Mucosa of descending colon (tissue), 3 donors: ENCODE results near the gene AASDH. TPM values are rescaled to one million over a fixed set of nuclear protein-coding genes. Genes with fewer than 3 reads are reported as not detected.

Experiments
- ATAC-seq: fragments of 200-7000 bp; cut with Tn5 transposase; one replicate; pipeline ENCODE4 v1.9.1; 2020; ENCODE audit warnings: mild to moderate bottlenecking, moderate library complexity
- DNase-seq, 3 donors: peaks; one replicate each; pipeline ENCODE4 v3.0.0-alpha.2; 2020
- H3K36me3 ChIP-seq: fragments of 200-600 bp; one replicate; pipeline ENCODE4 v1.8.0; 2021; ENCODE audit warnings: low read depth, mild to moderate bottlenecking
- H3K4me1 ChIP-seq: fragments of 200-600 bp; one replicate; pipeline ENCODE4 v1.8.0; 2021; ENCODE audit warnings: low read depth, mild to moderate bottlenecking
- H3K4me3 ChIP-seq: fragments of 200-600 bp; one replicate; pipeline ENCODE4 v1.8.0; 2021; ENCODE audit warnings: mild to moderate bottlenecking
- H3K9me3 ChIP-seq: fragments of 200-600 bp; one replicate; pipeline ENCODE4 v1.8.0; 2021; ENCODE audit warnings: mild to moderate bottlenecking
- intact Hi-C, 2 donors: fragments of 100-400 bp; cut with DNase I in 1 of 2; cut with micrococcal nuclease in 1 of 2; formaldehyde crosslinking; loops; one replicate each; pipeline versions ENCODE4 v1.11.0 to v1.11.1; 2022; cut with DNase I, micrococcal nuclease
- total RNA-seq, 3 donors: library from RNA; stranded (reverse); fragmentation: NEBNext Ultra II Directional in 2 of 3; extraction: Animal tissue kit (Norgen Biotek cat#: 25700) in 2 of 3; gene quantifications; one replicate each; pipeline versions ENCODE4 v1.2.1 to v1.2.4, GENCODE V29; 2021 to 2023
- TF ChIP-seq, protein P1 (sequence below): fragments of 200-600 bp; IDR thresholded peaks from one replicate; pipeline ENCODE4 v1.8.0; 2022; ENCODE audit warnings: antibody characterized with exemption, mild to moderate bottlenecking
- donor health status: DM: no; HTN: no; CAD: no; lungs with moderate emphysema.
- donor health status: DM: no; HTN: no; CAD: no.
- donor health status: DM: no; HTN: yes; CAD: no.

Gene AASDH
- total RNA-seq, 3 donors from 2014 or later = 8.9 to 9.6 (median 9.2) TPM

DNA sequence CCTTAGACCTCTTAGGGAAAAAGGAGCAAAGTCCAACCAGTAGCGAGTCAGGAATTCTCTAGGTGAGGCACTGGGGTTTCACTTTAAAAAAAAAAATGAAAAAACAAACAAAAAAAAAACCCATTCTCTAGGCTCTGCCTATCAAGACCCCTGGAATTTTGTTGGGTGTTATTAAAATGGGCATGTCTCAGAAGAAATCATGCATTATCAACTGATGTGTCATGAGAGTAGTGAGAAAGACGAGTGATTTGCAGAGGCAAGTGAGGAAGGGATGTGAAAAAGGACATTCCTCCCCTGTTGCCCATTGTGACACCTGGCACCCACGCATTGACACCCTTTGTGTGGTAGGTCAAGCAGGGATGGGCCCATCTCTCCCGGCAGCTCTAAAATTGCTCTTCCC is 78.9 kb downstream of the AASDH start:
- DNase-seq (no peak), ATAC-seq (no peak)
- Histone ChIP-seq H3K9me3 (no peaks in the 10 kb centered on the region), H3K4me3 (no peak overlapping the region), H3K36me3 (no peaks in the 10 kb centered on the region), H3K4me1 (peaks cover 2% of the 10 kb centered on the region)
- intact Hi-C loops = no loop called here
- TF ChIP-seq, protein P1, sequence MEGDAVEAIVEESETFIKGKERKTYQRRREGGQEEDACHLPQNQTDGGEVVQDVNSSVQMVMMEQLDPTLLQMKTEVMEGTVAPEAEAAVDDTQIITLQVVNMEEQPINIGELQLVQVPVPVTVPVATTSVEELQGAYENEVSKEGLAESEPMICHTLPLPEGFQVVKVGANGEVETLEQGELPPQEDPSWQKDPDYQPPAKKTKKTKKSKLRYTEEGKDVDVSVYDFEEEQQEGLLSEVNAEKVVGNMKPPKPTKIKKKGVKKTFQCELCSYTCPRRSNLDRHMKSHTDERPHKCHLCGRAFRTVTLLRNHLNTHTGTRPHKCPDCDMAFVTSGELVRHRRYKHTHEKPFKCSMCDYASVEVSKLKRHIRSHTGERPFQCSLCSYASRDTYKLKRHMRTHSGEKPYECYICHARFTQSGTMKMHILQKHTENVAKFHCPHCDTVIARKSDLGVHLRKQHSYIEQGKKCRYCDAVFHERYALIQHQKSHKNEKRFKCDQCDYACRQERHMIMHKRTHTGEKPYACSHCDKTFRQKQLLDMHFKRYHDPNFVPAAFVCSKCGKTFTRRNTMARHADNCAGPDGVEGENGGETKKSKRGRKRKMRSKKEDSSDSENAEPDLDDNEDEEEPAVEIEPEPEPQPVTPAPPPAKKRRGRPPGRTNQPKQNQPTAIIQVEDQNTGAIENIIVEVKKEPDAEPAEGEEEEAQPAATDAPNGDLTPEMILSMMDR = no peak

DNA sequence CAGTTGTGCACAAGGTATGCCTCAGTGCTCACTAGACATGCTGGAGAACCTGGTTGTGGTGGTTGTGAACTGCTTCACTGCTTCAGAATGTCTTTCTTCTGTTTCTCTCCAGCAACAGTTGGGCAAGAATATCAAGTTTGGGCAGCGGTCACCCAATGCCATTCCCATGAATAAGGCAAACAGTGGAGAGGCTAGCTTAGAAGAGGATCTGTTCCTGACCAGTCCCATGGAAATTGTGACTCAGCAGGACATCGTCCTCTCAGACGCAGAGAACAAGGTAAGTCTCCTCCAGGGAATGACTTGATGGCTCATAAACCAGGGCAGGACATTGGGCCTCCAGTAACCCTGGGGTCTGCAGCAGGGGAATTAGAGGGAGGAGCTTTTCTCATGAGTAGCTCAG is 79.9 kb downstream of the AASDH start:
- Histone ChIP-seq H3K36me3 (no peaks in the 10 kb centered on the region), H3K9me3 (no peaks in the 10 kb centered on the region), H3K4me1 (peaks cover 3% of the 10 kb centered on the region), H3K4me3 (no peak overlapping the region)
- peak; percentile 50 for ATAC-seq
- TF ChIP-seq, protein P1 = no peak
- intact Hi-C loops = no loop called here
- DNase-seq = no peak

- no peaks in the 10 kb centered on the region for H3K9me3 ChIP-seq
- peaks cover 3% of the 10 kb centered on the region for H3K4me1 ChIP-seq
- intact Hi-C loops = no loop called here
- H3K4me3 ChIP-seq = no peak overlapping the region
- no peaks in the 10 kb centered on the region for H3K36me3 ChIP-seq
- no peak for DNase-seq
- TF ChIP-seq, protein P1 = no peak
- no peak for ATAC-seq
These were observed 81.9 kb downstream of the AASDH start for GRCh38 chr4:56305390-56305789.

DNA sequence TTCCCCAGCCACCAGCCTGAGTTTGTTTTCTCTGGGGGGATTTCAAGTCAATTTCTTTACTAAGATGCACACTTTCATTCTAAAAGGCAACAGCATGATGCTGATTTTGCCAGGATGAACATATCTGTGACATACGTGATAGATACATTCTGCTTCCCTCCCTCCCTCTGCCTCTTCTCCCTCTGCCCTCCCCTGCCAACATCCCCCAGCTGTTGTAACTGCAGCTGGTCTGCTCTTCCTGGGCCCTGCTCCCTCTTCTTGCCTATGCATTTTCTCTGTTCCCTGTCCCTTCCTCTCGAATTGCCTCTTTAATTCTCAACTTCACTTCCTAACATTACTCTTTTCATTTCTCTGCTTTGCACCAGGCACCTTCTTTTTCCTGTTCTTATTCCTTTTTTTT is 83.4 kb downstream of the AASDH start:
- intact Hi-C loops = no loop called here
- peaks cover 3% of the 10 kb centered on the region for H3K4me1 ChIP-seq
- ATAC-seq (no peak), DNase-seq (no peak)
- H3K9me3 ChIP-seq = no peaks in the 10 kb centered on the region
- no peak overlapping the region for H3K4me3 ChIP-seq
- TF ChIP-seq, protein P1 = no peak
- H3K36me3 ChIP-seq = no peaks in the 10 kb centered on the region

GRCh38 chr4:56302760-56303159 is 84.5 kb downstream of the AASDH start:
- TF ChIP-seq, protein P1 = no peak
- intact Hi-C loops = no loop called here
- no peaks in the 10 kb centered on the region for H3K36me3 ChIP-seq
- peaks cover 3% of the 10 kb centered on the region for H3K4me1 ChIP-seq
- H3K4me3 ChIP-seq = no peak overlapping the region
- no peaks in the 10 kb centered on the region for H3K9me3 ChIP-seq
- DNase-seq (no peak), ATAC-seq (no peak)

- intact Hi-C loops = no loop called here
- H3K9me3 ChIP-seq = no peaks in the 10 kb centered on the region
- TF ChIP-seq, protein P1 = no peak
- DNase-seq = no peak
- no peak overlapping the region for H3K4me3 ChIP-seq
- H3K4me1 ChIP-seq = peaks cover 3% of the 10 kb centered on the region
- H3K36me3 ChIP-seq = no peaks in the 10 kb centered on the region
- no peak for ATAC-seq
These were observed 85.2 kb downstream of the AASDH start for GRCh38 chr4:56301997-56302496.
